ENCODE measurements around the gene ELOVL3.

ELOVL3 gene

DNA sequence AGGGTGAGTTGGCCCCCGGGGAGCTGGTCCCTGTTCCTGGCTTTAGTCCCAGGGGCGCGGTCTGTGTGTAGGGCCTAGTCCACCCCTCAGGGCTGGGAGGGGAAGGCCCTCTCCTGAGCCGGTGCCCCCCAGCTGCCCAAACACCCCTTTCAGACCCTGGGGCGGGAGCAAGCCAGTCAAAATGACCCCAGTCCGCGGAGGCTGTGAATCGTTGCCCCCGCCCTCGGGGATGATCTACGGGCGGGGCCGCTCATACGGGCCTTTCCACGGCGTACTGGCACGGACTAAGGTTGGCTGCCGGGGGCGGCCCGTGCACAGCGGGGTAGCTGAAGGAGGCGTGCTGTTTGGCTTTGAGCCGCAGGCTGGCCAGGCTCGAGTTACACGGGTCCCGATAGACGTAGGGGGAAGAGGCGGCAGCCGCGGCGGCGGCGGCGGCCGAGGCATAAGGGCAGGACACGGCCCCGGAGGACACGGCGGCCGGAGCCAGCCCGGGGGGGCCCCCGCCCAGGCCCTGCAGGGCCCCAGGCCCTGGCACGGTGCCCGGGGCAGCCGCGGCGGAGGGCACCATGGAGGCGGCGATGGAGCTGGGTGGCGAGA, 4.3 kb downstream of the ELOVL3 start:
- no peak for TF ChIP-seq SIN3A (IDR thresholded peaks at IDR 0.05; ENCODE audit: borderline replicate concordance, insufficient read depth, low read length)
- TF ChIP-seq FOXP2 (optimal IDR thresholded peaks at IDR 0.05; ENCODE audit: borderline replicate concordance, extremely low read depth, extremely low read length, insufficient read depth), result no peak
- TF ChIP-seq TAF1 (IDR thresholded peaks at IDR 0.05; ENCODE audit: borderline replicate concordance, insufficient read depth, low read length), result no peak
- no peak for TF ChIP-seq POLR2AphosphoS5 (IDR thresholded peaks at IDR 0.05; ENCODE audit: low read depth, low read length)
- TF ChIP-seq, protein P1, sequence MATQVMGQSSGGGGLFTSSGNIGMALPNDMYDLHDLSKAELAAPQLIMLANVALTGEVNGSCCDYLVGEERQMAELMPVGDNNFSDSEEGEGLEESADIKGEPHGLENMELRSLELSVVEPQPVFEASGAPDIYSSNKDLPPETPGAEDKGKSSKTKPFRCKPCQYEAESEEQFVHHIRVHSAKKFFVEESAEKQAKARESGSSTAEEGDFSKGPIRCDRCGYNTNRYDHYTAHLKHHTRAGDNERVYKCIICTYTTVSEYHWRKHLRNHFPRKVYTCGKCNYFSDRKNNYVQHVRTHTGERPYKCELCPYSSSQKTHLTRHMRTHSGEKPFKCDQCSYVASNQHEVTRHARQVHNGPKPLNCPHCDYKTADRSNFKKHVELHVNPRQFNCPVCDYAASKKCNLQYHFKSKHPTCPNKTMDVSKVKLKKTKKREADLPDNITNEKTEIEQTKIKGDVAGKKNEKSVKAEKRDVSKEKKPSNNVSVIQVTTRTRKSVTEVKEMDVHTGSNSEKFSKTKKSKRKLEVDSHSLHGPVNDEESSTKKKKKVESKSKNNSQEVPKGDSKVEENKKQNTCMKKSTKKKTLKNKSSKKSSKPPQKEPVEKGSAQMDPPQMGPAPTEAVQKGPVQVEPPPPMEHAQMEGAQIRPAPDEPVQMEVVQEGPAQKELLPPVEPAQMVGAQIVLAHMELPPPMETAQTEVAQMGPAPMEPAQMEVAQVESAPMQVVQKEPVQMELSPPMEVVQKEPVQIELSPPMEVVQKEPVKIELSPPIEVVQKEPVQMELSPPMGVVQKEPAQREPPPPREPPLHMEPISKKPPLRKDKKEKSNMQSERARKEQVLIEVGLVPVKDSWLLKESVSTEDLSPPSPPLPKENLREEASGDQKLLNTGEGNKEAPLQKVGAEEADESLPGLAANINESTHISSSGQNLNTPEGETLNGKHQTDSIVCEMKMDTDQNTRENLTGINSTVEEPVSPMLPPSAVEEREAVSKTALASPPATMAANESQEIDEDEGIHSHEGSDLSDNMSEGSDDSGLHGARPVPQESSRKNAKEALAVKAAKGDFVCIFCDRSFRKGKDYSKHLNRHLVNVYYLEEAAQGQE (IDR thresholded peaks at IDR 0.05; ENCODE audit: insufficient read depth in 1 of 2, low read depth in 2 of 2, low read length in 2 of 2), result no peak

DNA sequence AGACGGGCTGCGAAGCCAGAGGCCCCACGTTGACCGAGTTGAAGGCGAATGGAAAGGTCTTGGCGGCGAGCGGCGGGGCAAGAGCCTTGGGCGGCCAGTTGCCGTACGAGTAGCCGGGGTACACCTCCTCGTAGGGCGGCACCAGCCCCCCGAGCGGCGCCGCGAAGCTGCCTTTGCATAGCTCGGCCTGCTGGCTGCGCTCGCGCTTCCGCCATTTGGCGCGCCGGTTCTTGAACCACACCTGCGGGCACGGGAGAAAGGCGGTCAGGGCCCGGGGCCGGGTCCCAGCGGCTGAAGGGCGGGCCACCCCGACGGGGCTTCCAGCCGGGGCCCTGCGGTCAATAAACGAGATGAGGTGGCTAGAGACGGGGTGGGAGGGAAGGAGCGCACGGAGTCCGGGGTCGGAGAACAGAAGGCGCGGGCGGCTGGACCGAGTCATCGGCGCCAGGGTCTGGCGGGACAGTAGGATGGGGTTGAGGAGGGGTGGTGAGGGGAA, 4.8 kb downstream of the ELOVL3 start:
- TF ChIP-seq SIN3A (IDR thresholded peaks at IDR 0.05; ENCODE audit: borderline replicate concordance, insufficient read depth, low read length), result no peak
- no peak for TF ChIP-seq TAF1 (IDR thresholded peaks at IDR 0.05; ENCODE audit: borderline replicate concordance, insufficient read depth, low read length)
- TF ChIP-seq POLR2AphosphoS5 (IDR thresholded peaks at IDR 0.05; ENCODE audit: low read depth, low read length), result no peak
- TF ChIP-seq, protein P1 (IDR thresholded peaks at IDR 0.05; ENCODE audit: insufficient read depth in 1 of 2, low read depth in 2 of 2, low read length in 2 of 2), result no peak
- no peak for TF ChIP-seq FOXP2 (optimal IDR thresholded peaks at IDR 0.05; ENCODE audit: borderline replicate concordance, extremely low read depth, extremely low read length, insufficient read depth)

DNA sequence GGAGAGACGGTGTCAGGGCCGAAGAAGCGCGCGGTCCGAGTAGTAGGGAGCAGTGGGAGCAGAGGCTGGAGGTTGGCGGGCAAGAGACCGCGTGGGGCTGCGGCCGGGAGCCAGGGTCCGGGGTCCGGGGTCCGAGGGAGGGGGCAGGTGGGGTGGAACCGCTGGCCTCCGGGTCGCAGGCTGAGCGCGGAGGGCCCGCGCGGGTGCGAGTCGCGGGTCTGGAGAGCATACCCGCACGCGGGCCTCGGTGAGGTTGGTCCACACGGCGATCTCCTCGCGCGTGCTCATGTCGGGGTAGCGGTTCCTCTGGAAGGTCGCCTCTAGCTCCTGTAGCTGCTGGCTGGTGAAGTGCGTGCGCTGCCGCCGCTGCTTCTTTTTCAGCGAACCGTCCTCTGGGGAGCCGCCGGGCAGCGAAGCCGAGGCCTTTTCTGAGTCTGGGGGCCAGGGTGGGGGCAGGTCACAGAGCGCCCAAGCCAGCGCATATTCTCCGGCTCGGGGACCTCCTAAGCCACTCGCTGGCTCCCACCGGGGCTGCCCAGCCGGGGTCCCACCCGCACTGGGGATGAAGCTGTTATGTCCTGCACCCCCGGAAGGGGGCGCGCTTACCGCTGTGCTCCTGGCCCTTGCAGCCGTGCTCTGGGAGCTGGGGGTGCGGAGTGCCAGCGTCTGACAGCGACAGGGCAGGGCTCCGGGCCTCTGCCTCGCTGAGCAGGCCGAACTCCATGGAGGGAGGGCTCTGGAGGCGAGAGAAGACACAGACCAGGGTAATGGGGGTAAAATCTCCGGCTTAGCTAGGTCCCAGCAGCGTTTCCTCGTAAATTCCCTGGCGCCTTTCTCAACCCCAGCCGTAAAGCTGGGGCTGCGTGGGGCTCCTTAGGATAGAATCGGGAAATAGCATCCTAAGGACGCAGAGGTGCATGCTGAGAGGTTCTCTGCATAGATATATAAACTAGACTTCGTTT, 5.5 kb downstream of the ELOVL3 start:
- TF ChIP-seq, protein P1 (IDR thresholded peaks at IDR 0.05; ENCODE audit: insufficient read depth in 1 of 2, low read depth in 2 of 2, low read length in 2 of 2), result no peak
- TF ChIP-seq FOXP2 (optimal IDR thresholded peaks at IDR 0.05; ENCODE audit: borderline replicate concordance, extremely low read depth, extremely low read length, insufficient read depth) (no peak), TAF1 (IDR thresholded peaks at IDR 0.05; ENCODE audit: borderline replicate concordance, insufficient read depth, low read length) (no peak), SIN3A (IDR thresholded peaks at IDR 0.05; ENCODE audit: borderline replicate concordance, insufficient read depth, low read length) (no peak), POLR2AphosphoS5 (IDR thresholded peaks at IDR 0.05; ENCODE audit: low read depth, low read length) (no peak)

DNA sequence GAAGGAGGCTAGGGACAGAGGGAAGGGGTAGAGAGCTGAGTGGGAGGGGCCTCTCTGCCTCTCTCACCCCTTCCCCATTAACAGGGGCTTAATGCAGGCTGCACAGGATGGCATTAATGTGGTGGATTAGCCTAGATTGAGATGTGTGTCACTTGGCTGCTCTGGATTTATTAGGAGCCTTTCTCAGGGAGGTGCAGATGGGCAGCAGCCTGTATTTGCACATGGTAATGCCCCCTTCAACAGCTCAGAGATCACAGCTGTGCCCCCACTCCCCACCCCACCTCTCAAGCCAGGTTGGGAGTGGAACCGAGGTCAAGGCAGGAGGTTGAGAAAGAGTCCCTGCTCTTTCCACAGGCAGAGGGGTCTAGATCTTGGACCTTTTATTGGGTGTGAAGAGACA, 7.9 kb downstream of the ELOVL3 start:
- no peak for TF ChIP-seq POLR2AphosphoS5 (IDR thresholded peaks at IDR 0.05; ENCODE audit: low read depth, low read length)
- no peak for TF ChIP-seq SIN3A (IDR thresholded peaks at IDR 0.05; ENCODE audit: borderline replicate concordance, insufficient read depth, low read length)
- no peak for TF ChIP-seq FOXP2 (optimal IDR thresholded peaks at IDR 0.05; ENCODE audit: borderline replicate concordance, extremely low read depth, extremely low read length, insufficient read depth)
- TF ChIP-seq, protein P1 (IDR thresholded peaks at IDR 0.05; ENCODE audit: insufficient read depth in 1 of 2, low read depth in 2 of 2, low read length in 2 of 2), result no peak
- no peak for TF ChIP-seq TAF1 (IDR thresholded peaks at IDR 0.05; ENCODE audit: borderline replicate concordance, insufficient read depth, low read length)
